Esophagus (tissue), 2 donors: ENCODE measurements around the gene HPX. TPM values are rescaled to one million over a fixed set of nuclear protein-coding genes. Genes with fewer than 3 reads are reported as not detected.
A peak's percentile ranks its signal among the peaks of the same experiment; 100 is the strongest.

Experiments used
- H3K27ac ChIP-seq, 2 donors: one replicate each; pipeline ENCODE4 v1.5.1; 2013; ENCODE audit warnings: low read depth in 2 of 2, mild to moderate bottlenecking in 2 of 2, inconsistent platforms in 1 of 2, low read length in 1 of 2, moderate library complexity in 1 of 2
- H3K27me3 ChIP-seq, 2 donors: one replicate each; pipeline ENCODE4 v1.6.1; 2013; ENCODE audit warnings: low read length in 2 of 2, control low read depth in 1 of 2, mild to moderate bottlenecking in 1 of 2; ENCODE audit not compliant: insufficient read depth in 2 of 2, control insufficient read depth in 1 of 2
- H3K36me3 ChIP-seq, 2 donors: one replicate each; pipeline ENCODE4 v1.6.1; 2013; ENCODE audit warnings: low read length in 1 of 2; ENCODE audit not compliant: control insufficient read depth in 2 of 2, insufficient read depth in 2 of 2
- H3K4me1 ChIP-seq, 2 donors: one replicate each; pipeline ENCODE4 v1.6.1; 2013; ENCODE audit warnings: low read length in 1 of 2; ENCODE audit not compliant: control insufficient read depth in 2 of 2, insufficient read depth in 2 of 2
- H3K4me3 ChIP-seq, 2 donors: one replicate each; pipeline ENCODE4 v1.5.1; 2013; ENCODE audit warnings: low read length in 2 of 2, mild to moderate bottlenecking in 2 of 2, low read depth in 1 of 2, moderate library complexity in 1 of 2
- H3K9me3 ChIP-seq, 2 donors: one replicate each; pipeline ENCODE4 v1.6.1; 2013; ENCODE audit warnings: mild to moderate bottlenecking in 2 of 2, low read depth in 1 of 2, low read length in 1 of 2, moderate library complexity in 1 of 2; ENCODE audit not compliant: control insufficient read depth in 2 of 2, insufficient read depth in 1 of 2
- WGBS, 2 donors: extraction: QIAGEN DNeasy Blood & Tissue Kit; methylation state at CpG; one replicate each; pipeline ENCODE4 v1.1.7; 2013; 5-methylcytosine and 5-hydroxymethylcytosine counted together
- polyA plus RNA-seq, 2 donors: library from polyadenylated mRNA; stranded (reverse); fragments of 200-250 nt; gene quantifications; one replicate each; pipeline ENCODE4 v1.2.3, GENCODE V29; 2013
- donor health status: healthy with polysubstance abuse.
- donor health status: Bipolar disorder and iron deficiency.

HPX gene
- polyA plus RNA-seq, 2 donors, result 0.26 to 0.55 TPM

DNA sequence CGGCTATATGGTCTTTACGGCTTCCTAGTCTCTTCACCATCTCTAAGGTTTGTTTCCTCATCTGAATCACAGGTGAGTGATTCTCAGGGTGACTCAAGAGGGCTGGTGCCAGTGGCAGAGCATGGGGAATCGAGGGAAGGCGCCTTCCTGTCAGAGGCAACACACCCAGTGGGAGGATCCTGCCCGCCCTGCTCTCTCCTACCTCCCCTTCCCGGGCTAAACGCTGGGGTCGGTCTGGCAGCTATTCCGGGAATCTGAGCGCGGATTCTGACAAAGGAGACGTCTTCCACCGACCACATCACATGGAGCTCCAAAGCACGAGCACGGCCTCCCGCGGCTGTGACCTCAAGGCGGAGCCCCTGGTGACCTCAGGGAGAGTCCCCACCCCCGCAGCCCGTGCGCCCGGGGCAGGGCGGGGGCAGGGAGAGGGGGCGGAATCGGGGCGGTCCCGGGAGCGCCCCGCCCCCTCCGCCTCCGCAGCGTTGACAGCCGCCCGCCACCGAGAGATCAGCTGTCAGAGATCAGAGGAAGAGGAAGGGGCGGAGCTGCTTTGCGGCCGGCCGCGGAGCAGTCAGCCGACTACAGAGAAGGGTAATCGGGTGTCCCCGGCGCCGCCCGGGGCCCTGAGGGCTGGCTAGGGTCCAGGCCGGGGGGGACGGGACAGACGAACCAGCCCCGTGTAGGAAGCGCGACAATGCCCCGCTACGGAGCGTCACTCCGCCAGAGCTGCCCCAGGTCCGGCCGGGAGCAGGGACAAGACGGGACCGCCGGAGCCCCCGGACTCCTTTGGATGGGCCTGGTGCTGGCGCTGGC is 50.7 kb downstream of the HPX start, which contains the start of gene SMPD1:
SMPD1 (plus strand) TSS at position 570 of the 813 bp plus-strand sequence; CDS start at position 695, 125 bp downstream.
- WGBS, 2 donors, result 0% methylated on average over 53 to 63 of the region's 63 CpGs
- Histone ChIP-seq H3K27ac (peak within 1 kb of the TSS; percentile 99), H3K4me1 (peaks cover 0 to 13% of the 10 kb centered on the region in 2 donors), H3K36me3 (peaks cover 4 to 7% of the 10 kb centered on the region in 2 donors), H3K27me3 (no peaks in the 10 kb centered on the region), H3K4me3 (peak within 1 kb of the TSS; percentile 82 to 84), H3K9me3 (no peaks in the 10 kb centered on the region)

- peaks cover 0 to 4% of the 10 kb centered on the region in 2 donors for H3K36me3 ChIP-seq
- H3K9me3 ChIP-seq, result no peaks in the 10 kb centered on the region
- no peak overlapping the region for H3K4me3 ChIP-seq
- peaks cover 0 to 10% of the 10 kb centered on the region in 2 donors for H3K4me1 ChIP-seq
- no peak overlapping the region for H3K27ac ChIP-seq
- H3K27me3 ChIP-seq, result no peaks in the 10 kb centered on the region
- 98 to 100% methylated on average over 1 of the region's 1 CpG for WGBS, 2 donors
These were observed 52.0 kb downstream of the HPX start for GRCh38 chr11:6388748-6389147.

DNA sequence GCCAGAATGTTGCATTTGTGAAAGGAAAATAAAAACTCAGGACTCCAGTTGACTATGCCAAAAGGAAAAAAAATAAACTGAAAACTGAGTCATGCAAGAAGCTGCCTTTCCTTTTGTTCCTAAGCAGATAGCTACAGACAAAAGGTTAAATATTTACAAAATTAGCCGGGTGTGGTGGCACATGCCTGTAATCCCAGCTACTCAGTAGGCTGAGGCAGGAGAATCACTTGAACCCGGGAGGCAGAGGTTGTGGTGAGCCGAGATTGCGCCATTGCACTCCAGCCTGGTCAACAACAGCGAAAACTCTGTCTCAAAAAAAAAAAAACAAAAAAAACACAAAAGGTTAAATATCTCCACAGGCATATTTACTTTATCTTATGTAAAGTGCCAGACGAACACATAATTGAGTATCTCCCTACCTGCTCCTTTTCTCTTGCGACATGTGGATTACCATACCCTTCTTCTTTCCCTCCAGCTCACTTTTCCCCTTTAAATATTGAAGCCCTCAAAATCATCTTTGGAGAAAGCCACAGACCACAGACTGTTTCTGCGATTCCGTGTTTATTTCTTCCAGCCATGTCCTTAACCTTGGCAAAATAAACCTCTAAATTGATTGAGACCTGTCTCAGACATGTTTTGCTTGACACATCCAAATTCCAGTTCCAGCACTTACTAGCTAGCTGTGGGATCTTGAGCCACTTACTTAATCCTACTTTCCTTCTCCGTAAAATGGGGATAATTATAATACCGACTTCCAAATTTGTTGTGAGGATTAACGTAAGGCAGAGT is 52.8 kb downstream of the HPX start:
- Histone ChIP-seq H3K27me3 (no peaks in the 10 kb centered on the region), H3K27ac (no peak overlapping the region), H3K9me3 (no peaks in the 10 kb centered on the region), H3K36me3 (peaks cover 0 to 4% of the 10 kb centered on the region in 2 donors), H3K4me1 (peaks cover 0 to 8% of the 10 kb centered on the region in 2 donors), H3K4me3 (no peak overlapping the region)
- 63 to 68% methylated on average over 12 of the region's 12 CpGs for WGBS, 2 donors

DNA sequence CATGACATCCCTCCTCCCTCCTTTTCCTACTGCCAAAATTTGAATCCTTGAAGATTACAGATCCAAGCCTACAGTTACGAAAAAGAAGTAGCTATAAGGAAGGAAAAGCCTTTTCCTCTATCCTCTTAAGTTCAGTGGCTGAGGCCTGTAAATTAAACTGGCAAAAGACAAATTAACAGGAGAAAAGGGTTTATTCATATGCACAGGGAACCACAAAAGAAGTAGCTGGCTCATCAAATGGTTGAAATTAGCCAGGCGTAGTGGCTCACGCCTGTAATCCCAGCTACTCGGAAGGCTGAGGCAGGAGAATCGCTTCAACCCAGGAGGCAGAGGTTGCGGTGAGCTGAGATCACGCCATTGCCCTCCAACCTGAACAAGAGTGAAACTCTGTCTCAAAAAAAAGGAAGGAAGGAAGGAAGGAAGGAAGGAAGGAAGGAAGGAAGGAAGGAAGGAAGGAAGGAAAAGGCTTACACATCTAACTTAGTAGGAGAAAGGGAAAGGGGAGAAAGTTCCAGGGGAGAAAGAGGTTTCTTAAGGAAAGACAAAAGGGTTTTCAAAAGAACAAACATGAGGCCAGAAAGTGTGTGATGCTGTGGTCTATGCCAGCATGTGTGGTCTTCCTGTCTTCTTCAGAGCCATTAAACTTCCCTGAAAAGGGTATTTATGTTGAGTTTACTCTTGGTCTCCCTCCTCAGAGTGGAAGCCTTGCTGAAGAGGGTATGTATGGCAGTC is 55.6 kb downstream of the HPX start:
- no peaks in the 10 kb centered on the region for H3K27me3 ChIP-seq
- no peaks in the 10 kb centered on the region for H3K9me3 ChIP-seq
- no peaks in the 10 kb centered on the region for H3K36me3 ChIP-seq
- no peaks in the 10 kb centered on the region for H3K4me1 ChIP-seq
- H3K4me3 ChIP-seq, result no peak overlapping the region
- H3K27ac ChIP-seq, result no peak overlapping the region
- 91 to 94% methylated on average over 7 of the region's 7 CpGs for WGBS, 2 donors

Other genes starting within 250 kb of the HPX start
- gene OR52W1, start 241.8 kb downstream of the HPX start, polyA plus RNA-seq, result not detected
- not detected for gene C11orf42, start 235.4 kb downstream of the HPX start, polyA plus RNA-seq
- 10 to 100 TPM; 18.6 to 31.7 TPM for gene FHIP1B, start 206.4 kb downstream of the HPX start, polyA plus RNA-seq
- under 1 TPM; 0.06 TPM for gene CNGA4, start 201.9 kb downstream of the HPX start, polyA plus RNA-seq
- gene CCKBR, start 181.1 kb downstream of the HPX start, polyA plus RNA-seq, result under 1 TPM in 1 of 2 donors, not detected in 1; 0.08 TPM
- gene CAVIN3, start 120.5 kb downstream of the HPX start, polyA plus RNA-seq, result 10 to 100 TPM; 16.7 to 23.0 TPM
- 10 to 100 TPM; 16.0 to 18.9 TPM for gene SMPD1, start 50.5 kb downstream of the HPX start, polyA plus RNA-seq
- 10 to 100 TPM in 1 of 2 donors, 1 to 10 TPM in 1; 7.1 to 12.0 TPM for gene APBB1, start 21.9 kb downstream of the HPX start, polyA plus RNA-seq
- 1 to 10 TPM; 7.5 to 7.6 TPM for gene TRIM3, start 33.0 kb upstream of the HPX start, polyA plus RNA-seq
- gene ARFIP2, start 40.3 kb upstream of the HPX start, polyA plus RNA-seq, result 10 to 100 TPM; 29.3 to 42.5 TPM
- 10 to 100 TPM in 1 of 2 donors, 1 to 10 TPM in 1; 7.9 to 15.9 TPM for gene TIMM10B, start 40.5 kb upstream of the HPX start, polyA plus RNA-seq
- 1 to 10 TPM; 2.0 to 7.2 TPM for gene DNHD1, start 56.3 kb upstream of the HPX start, polyA plus RNA-seq
- gene RRP8, start 162.6 kb upstream of the HPX start, polyA plus RNA-seq, result 10 to 100 TPM; 12.4 to 12.6 TPM
- 10 to 100 TPM; 63.3 to 91.0 TPM for gene ILK, start 162.8 kb upstream of the HPX start, polyA plus RNA-seq
- 10 to 100 TPM; 83.0 to 93.7 TPM for gene TAF10, start 171.2 kb upstream of the HPX start, polyA plus RNA-seq
- gene TPP1, start 178.4 kb upstream of the HPX start, polyA plus RNA-seq, result 10 to 100 TPM; 18.6 to 20.9 TPM
- gene DCHS1, start 214.8 kb upstream of the HPX start, polyA plus RNA-seq, result 1 to 10 TPM; 1.7 to 2.0 TPM
- gene MRPL17, start 242.4 kb upstream of the HPX start, polyA plus RNA-seq, result 10 to 100 TPM; 43.4 to 49.2 TPM